SK-N-MC (cell line): ENCODE data around the gene RBM39.

Experiments used
- EZH2 ChIP-seq: fragments of 200-600 bp; sonication (generic); IDR thresholded peaks from one replicate; pipeline ENCODE4 v1.6.1; 2017; ENCODE audit warnings: antibody characterized with exemption
- FOXP2 ChIP-seq: optimal IDR thresholded peaks from 2 replicates; pipeline ENCODE3; 2011; ENCODE audit warnings: mild to moderate bottlenecking, moderate library complexity; ENCODE audit not compliant: insufficient read depth; ENCODE audit errors: extremely low read length, control extremely low read depth
- POLR2AphosphoS5 ChIP-seq: IDR thresholded peaks from 2 replicates; pipeline ENCODE4 v1.6.1; 2012; ENCODE audit warnings: mild to moderate bottlenecking, low read depth, low read length, borderline replicate concordance

GRCh38 chr20:35698298-35699126, 43.5 kb downstream of the RBM39 start:
- TF ChIP-seq POLR2AphosphoS5 (no peak), EZH2 (no peak), FOXP2 (no peak)
